Measurements from ENCODE around the gene ZNF451.

DNA sequence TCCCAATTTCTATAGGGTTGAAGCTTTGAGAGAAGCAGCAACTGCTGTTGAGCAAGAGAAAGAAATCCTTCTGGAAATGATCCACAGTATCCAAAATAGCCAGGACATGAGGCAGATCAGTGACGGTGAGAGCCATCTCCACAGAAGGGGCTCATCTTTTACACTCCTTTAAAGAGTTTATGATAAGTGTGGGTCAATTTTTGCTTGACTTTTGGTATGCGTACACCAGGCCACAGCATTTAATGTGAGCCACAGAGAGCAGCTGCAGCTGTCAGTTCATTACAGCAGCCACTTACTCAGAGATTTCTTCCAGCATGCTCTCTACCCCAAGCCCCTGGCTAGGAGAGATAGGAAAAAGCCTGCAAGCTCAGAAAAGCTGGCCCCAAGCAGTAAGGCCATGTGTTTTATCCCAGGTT is 92.0 kb downstream of the ZNF451 start:
- TF ChIP-seq, protein P1, sequence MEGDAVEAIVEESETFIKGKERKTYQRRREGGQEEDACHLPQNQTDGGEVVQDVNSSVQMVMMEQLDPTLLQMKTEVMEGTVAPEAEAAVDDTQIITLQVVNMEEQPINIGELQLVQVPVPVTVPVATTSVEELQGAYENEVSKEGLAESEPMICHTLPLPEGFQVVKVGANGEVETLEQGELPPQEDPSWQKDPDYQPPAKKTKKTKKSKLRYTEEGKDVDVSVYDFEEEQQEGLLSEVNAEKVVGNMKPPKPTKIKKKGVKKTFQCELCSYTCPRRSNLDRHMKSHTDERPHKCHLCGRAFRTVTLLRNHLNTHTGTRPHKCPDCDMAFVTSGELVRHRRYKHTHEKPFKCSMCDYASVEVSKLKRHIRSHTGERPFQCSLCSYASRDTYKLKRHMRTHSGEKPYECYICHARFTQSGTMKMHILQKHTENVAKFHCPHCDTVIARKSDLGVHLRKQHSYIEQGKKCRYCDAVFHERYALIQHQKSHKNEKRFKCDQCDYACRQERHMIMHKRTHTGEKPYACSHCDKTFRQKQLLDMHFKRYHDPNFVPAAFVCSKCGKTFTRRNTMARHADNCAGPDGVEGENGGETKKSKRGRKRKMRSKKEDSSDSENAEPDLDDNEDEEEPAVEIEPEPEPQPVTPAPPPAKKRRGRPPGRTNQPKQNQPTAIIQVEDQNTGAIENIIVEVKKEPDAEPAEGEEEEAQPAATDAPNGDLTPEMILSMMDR (IDR thresholded peaks at IDR 0.05; ENCODE audit: low read depth, low read length): no peak
- TF ChIP-seq MYC (IDR thresholded peaks at IDR 0.05; ENCODE audit: low read depth, low read length) (no peak), POLR2A (IDR thresholded peaks at IDR 0.05; ENCODE audit: extremely low read depth, insufficient read length) (no peak)

Measured in NB4 (cell line).